Hematopoietic multipotent progenitor cell treated with erythropoietin and hydrocortisone succinate and interleukin-3 and kit ligand, for 6 days (in vitro differentiated cells): ENCODE measurements around the gene OAT.
"Not testable (repeated sequence)": the region's sequence is repeated elsewhere in the genome, so short reads cannot be mapped to it uniquely, and the experiment has no call there.

Experiments used
- DNase-seq: peaks from one replicate; pipeline ENCODE4 v3.0.0-alpha.2; 2015

The OAT gene

GRCh38 chr10:124376411-124376810 is 42.3 kb downstream of the OAT start:
- DNase-seq: no peak

- DNase-seq: no peak
Measured at GRCh38 chr10:124375691-124376090, 43.0 kb downstream of the OAT start.

GRCh38 chr10:124375353-124375614 is 43.4 kb downstream of the OAT start:
- DNase-seq: no peak

GRCh38 chr10:124374535-124375352 is 44.0 kb downstream of the OAT start:
- no peak for DNase-seq

GRCh38 chr10:124372899-124373298 is 45.8 kb downstream of the OAT start:
- no peak for DNase-seq

GRCh38 chr10:124370426-124370825 is 48.3 kb downstream of the OAT start:
- DNase-seq: no peak

GRCh38 chr10:124369986-124370385 is 48.7 kb downstream of the OAT start:
- DNase-seq: no peak

- not testable (repeated sequence) for DNase-seq
Measured at GRCh38 chr10:124369533-124369932, 49.2 kb downstream of the OAT start.

- DNase-seq: no peak
Measured at GRCh38 chr10:124369066-124369465, 49.7 kb downstream of the OAT start.

GRCh38 chr10:124367936-124368335 is 50.8 kb downstream of the OAT start:
- no peak for DNase-seq

GRCh38 chr10:124367414-124367813 is 51.3 kb downstream of the OAT start:
- DNase-seq: no peak

GRCh38 chr10:124366825-124367224 is 51.9 kb downstream of the OAT start:
- DNase-seq: no peak

- DNase-seq: no peak
Measured at GRCh38 chr10:124366343-124366742, 52.4 kb downstream of the OAT start.

GRCh38 chr10:124364674-124365073 is 54.0 kb downstream of the OAT start:
- DNase-seq: no peak

GRCh38 chr10:124362568-124362967 is 56.2 kb downstream of the OAT start:
- no peak for DNase-seq

- no peak for DNase-seq
Measured at GRCh38 chr10:124359336-124359832, 59.3 kb downstream of the OAT start.

- DNase-seq: no peak
Measured at GRCh38 chr10:124357561-124357885, 61.2 kb downstream of the OAT start.

- DNase-seq: no peak
Measured at GRCh38 chr10:124356701-124357560, 61.8 kb downstream of the OAT start.

- peak; percentile 58 for DNase-seq
Measured at GRCh38 chr10:124354411-124355382, 64.0 kb downstream of the OAT start.

- no peak for DNase-seq
Measured at GRCh38 chr10:124353896-124354295, 64.8 kb downstream of the OAT start.

- no peak for DNase-seq
Measured at GRCh38 chr10:124353091-124353815, 65.5 kb downstream of the OAT start.

- no peak for DNase-seq
Measured at GRCh38 chr10:124351481-124352220, 67.1 kb downstream of the OAT start.
